Neuronal stem cell (in vitro differentiated cells): ENCODE results near the gene TNNI2.

Source experiments
- DNase-seq: peaks from one replicate; pipeline ENCODE4 v3.0.0-alpha.2; 2013; ENCODE audit warnings: low spot score
- H2AFZ ChIP-seq: one replicate; pipeline ENCODE4 v1.6.1; 2013; ENCODE audit warnings: mild to moderate bottlenecking, low read length, inconsistent platforms
- H2AK5ac ChIP-seq: 2 replicates; pipeline ENCODE4 v1.6.1; 2013; ENCODE audit warnings: low read depth, mild to moderate bottlenecking, inconsistent platforms, low read length, moderate library complexity, mixed read lengths
- H2BK120ac ChIP-seq: 2 replicates; pipeline ENCODE4 v1.6.1; 2013; ENCODE audit warnings: low read depth, mild to moderate bottlenecking, inconsistent platforms, low read length, moderate library complexity, mixed read lengths
- H2BK12ac ChIP-seq: one replicate; pipeline ENCODE4 v1.6.1; 2013; ENCODE audit warnings: low read length, inconsistent platforms
- H2BK15ac ChIP-seq: 2 replicates; pipeline ENCODE4 v1.6.1; 2013; ENCODE audit warnings: mild to moderate bottlenecking, low read length, inconsistent platforms, mixed read lengths
- H2BK5ac ChIP-seq: one replicate; pipeline ENCODE4 v1.6.1; 2013; ENCODE audit warnings: inconsistent platforms, mild to moderate bottlenecking, low read length, moderate library complexity
- H3K14ac ChIP-seq: one replicate; pipeline ENCODE4 v1.6.1; 2013; ENCODE audit warnings: low read length, inconsistent platforms
- H3K18ac ChIP-seq: 2 replicates; pipeline ENCODE4 v1.6.1; 2013; ENCODE audit warnings: low read length, inconsistent platforms
- H3K23ac ChIP-seq: 2 replicates; pipeline ENCODE4 v1.6.1; 2013; ENCODE audit warnings: low read depth, mild to moderate bottlenecking, mixed read lengths, low read length, inconsistent platforms; ENCODE audit not compliant: poor library complexity
- H3K27ac ChIP-seq: replicated peaks from 3 replicates; pipeline ENCODE4 v1.5.1; 2013; ENCODE audit warnings: low read length, inconsistent platforms
- H3K27me3 ChIP-seq, 3 experiments: 2 replicates each; pipeline ENCODE4 v1.6.1; 2013; ENCODE audit warnings: low read length in 3 of 3, mild to moderate bottlenecking in 2 of 3, inconsistent platforms in 1 of 3, low read depth in 1 of 3, mixed read lengths in 1 of 3, moderate library complexity in 1 of 3; ENCODE audit not compliant: control insufficient read depth in 3 of 3, insufficient read depth in 3 of 3
- H3K36me3 ChIP-seq, 2 donors: replicated peaks in 1 of 2; 2 replicates each; pipeline ENCODE4 v1.6.1; 2013; ENCODE audit warnings: low read length in 2 of 2; ENCODE audit not compliant: control insufficient read depth in 2 of 2, insufficient read depth in 2 of 2
- H3K4ac ChIP-seq: 2 replicates; pipeline ENCODE4 v1.6.1; 2013; ENCODE audit warnings: inconsistent platforms, mild to moderate bottlenecking, low read length, moderate library complexity
- H3K4me1 ChIP-seq, 2 donors: 1 replicate in 1 of 2; 2 replicates in 1 of 2; pipeline ENCODE4 v1.6.1; 2013; ENCODE audit warnings: low read length in 2 of 2, low read depth in 1 of 2; ENCODE audit not compliant: control insufficient read depth in 2 of 2, insufficient read depth in 1 of 2
- H3K4me2 ChIP-seq: one replicate; pipeline ENCODE4 v1.6.1; 2013; ENCODE audit warnings: mild to moderate bottlenecking, low read length, inconsistent platforms; ENCODE audit not compliant: insufficient read depth, poor library complexity, severe bottlenecking
- H3K4me3 ChIP-seq, 2 donors: 2 replicates each; pipeline ENCODE4 v1.5.1; 2013; ENCODE audit warnings: low read length in 2 of 2, mild to moderate bottlenecking in 2 of 2, inconsistent platforms in 1 of 2, moderate library complexity in 1 of 2
- H3K79me1 ChIP-seq: one replicate; pipeline ENCODE4 v1.6.1; 2013; ENCODE audit warnings: low read depth, mild to moderate bottlenecking, inconsistent platforms, low read length, moderate library complexity
- H3K9ac ChIP-seq: one replicate; pipeline ENCODE4 v1.6.1; 2013; ENCODE audit warnings: mild to moderate bottlenecking, low read depth, low read length, inconsistent platforms; ENCODE audit not compliant: poor library complexity
- H3K9me3 ChIP-seq, 2 donors: replicated peaks in 1 of 2; 2 replicates each; pipeline versions ENCODE3 to v1.6.1; 2013; ENCODE audit warnings: low read length in 2 of 2, mild to moderate bottlenecking in 2 of 2, inconsistent platforms in 1 of 2, low read depth in 1 of 2, mixed read lengths in 1 of 2, moderate library complexity in 1 of 2; ENCODE audit not compliant: control insufficient read depth in 2 of 2, insufficient read depth in 1 of 2
- H4K8ac ChIP-seq: one replicate; pipeline ENCODE4 v1.6.1; 2013; ENCODE audit warnings: low read depth, mild to moderate bottlenecking, inconsistent platforms, low read length, moderate library complexity
- H4K91ac ChIP-seq: one replicate; pipeline ENCODE4 v1.6.1; 2013; ENCODE audit warnings: low read length, low read depth, mild to moderate bottlenecking, inconsistent platforms; ENCODE audit not compliant: poor library complexity
- WGBS, 2 donors: extraction: QIAGEN DNeasy Blood & Tissue Kit; methylation state at CpG; one replicate each; pipeline ENCODE4 v1.1.7; 2013; ENCODE audit warnings: missing lambda C conversion rate in 2 of 2, mixed read lengths in 1 of 2; ENCODE audit not compliant: insufficient read length in 2 of 2, insufficient replicate concordance in 1 of 2; ENCODE audit errors: extremely low coverage in 2 of 2; 5-methylcytosine and 5-hydroxymethylcytosine counted together

TNNI2 gene

GRCh38 chr11:1828542-1828941 is 10.2 kb upstream of the TNNI2 start:
- Histone ChIP-seq H2BK12ac (no peak overlapping the region), H3K4me2 (no peak overlapping the region), H2BK15ac (peak overlapping the region; percentile 37), H4K91ac (no peak overlapping the region), H3K9ac (no peak overlapping the region), H3K4me3 (no peak overlapping the region), H3K18ac (no peak overlapping the region), H2BK5ac (no peak overlapping the region), H2BK120ac (no peak overlapping the region), H3K27ac (no peak overlapping the region), H3K79me1 (peaks cover 2% of the 10 kb centered on the region), H3K4me1 (peaks cover 0 to 11% of the 10 kb centered on the region in 2 donors), H2AFZ (no peak overlapping the region), H4K8ac (no peak overlapping the region), H2AK5ac (peak overlapping the region; percentile 99), H3K9me3 (no peaks in the 10 kb centered on the region), H3K36me3 (no peaks in the 10 kb centered on the region), H3K27me3 (peaks cover 0 to 59% (median 0%) of the 10 kb centered on the region in 3 experiments), H3K23ac (peak overlapping the region; percentile 49), H3K4ac (no peak overlapping the region), H3K14ac (peak overlapping the region; percentile 65)
- WGBS, 2 donors: no CpG with 5 or more reads among the region's 12 CpGs
- DNase-seq: no peak

DNA sequence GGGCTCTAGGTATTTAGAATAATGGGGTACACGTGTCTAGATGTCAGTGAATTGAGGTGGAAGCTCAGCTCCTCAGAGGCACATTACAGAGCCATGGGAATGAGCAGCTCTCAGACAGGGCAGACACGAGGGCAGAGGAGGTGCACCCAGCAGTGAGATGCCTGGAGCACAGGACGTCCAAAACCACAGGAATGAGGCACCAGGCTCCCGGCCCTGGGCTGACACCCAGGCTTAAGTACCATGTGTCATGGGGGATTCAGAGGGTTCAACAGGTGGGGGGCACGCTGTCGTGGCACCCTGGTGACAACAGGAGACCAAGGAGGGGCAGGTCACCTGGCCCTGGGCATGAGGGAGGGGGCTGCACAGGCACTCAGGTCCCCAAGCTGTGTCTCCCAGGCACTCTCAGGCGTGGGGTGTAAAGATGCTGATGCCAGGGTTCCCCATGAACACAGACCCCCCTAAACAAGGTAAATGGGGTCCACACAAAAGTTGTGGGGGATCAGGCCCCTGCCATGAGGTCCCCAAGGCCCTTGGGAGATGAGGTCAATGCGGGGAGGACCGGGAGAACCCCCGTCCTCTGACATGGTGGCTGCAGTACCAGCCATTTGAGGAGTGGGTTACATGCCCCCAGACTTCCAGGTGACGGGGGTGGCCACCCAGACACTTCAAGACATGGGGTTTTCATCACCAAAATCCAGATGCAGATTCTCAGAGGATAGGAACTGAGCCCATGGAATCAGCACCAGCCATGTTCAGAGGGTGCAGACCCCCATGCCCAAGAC is 9.6 kb upstream of the TNNI2 start:
- WGBS, 2 donors: no CpG with 5 or more reads among the region's 11 CpGs

DNA sequence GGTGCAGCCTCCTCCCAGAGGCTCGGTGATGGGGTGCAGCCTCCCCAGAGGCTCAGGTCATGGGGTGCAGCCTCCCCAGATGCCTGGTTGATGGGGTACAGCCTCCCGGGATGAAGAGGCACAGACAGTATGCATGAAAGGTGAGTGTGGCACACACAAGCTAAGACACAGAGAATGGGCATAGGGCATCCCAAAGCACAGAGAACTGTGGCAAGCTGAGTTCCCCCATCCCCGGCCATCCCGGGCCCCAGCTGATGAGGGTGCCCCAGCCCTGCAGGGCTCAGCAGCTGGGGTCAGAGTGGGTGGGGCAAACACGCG is 8.8 kb upstream of the TNNI2 start:
- peak overlapping the region; percentile 85 for H2BK5ac ChIP-seq
- no peak overlapping the region for H3K4ac ChIP-seq
- H3K4me2 ChIP-seq: no peak overlapping the region
- peaks cover 2% of the 10 kb centered on the region for H3K79me1 ChIP-seq
- H3K14ac ChIP-seq: peak overlapping the region; percentile 32
- H3K36me3 ChIP-seq: no peaks in the 10 kb centered on the region
- no CpG with 5 or more reads among the region's 6 CpGs for WGBS, 2 donors
- H3K27me3 ChIP-seq: peaks cover 0 to 67% (median 0%) of the 10 kb centered on the region in 3 experiments
- H2BK120ac ChIP-seq: no peak overlapping the region
- no peak for DNase-seq
- H3K18ac ChIP-seq: peak overlapping the region; percentile 61
- peak overlapping the region; percentile 43 for H4K91ac ChIP-seq
- H2BK12ac ChIP-seq: peak overlapping the region; percentile 79
- H3K4me1 ChIP-seq: peaks cover 0 to 18% of the 10 kb centered on the region in 2 donors
- H4K8ac ChIP-seq: no peak overlapping the region
- H3K4me3 ChIP-seq: no peak overlapping the region
- H2AK5ac ChIP-seq: peak overlapping the region; percentile 56
- no peak overlapping the region for H2BK15ac ChIP-seq
- no peaks in the 10 kb centered on the region for H3K9me3 ChIP-seq
- H3K23ac ChIP-seq: no peak overlapping the region
- H2AFZ ChIP-seq: no peak overlapping the region
- H3K9ac ChIP-seq: no peak overlapping the region
- H3K27ac ChIP-seq: no peak overlapping the region

More for the DNA sequence above, 9.6 kb upstream of the TNNI2 start:
- H2BK5ac ChIP-seq: no peak overlapping the region
- peak overlapping the region; percentile 56 for H2AK5ac ChIP-seq
- no peak overlapping the region for H2BK12ac ChIP-seq
- H3K27me3 ChIP-seq: peaks cover 0 to 64% (median 0%) of the 10 kb centered on the region in 3 experiments
- H4K8ac ChIP-seq: no peak overlapping the region
- H3K4me3 ChIP-seq: no peak overlapping the region
- no peaks in the 10 kb centered on the region for H3K9me3 ChIP-seq
- no peak overlapping the region for H3K9ac ChIP-seq
- no peak for DNase-seq
- no peak overlapping the region for H3K4me2 ChIP-seq
- peak overlapping the region; percentile 72 for H3K18ac ChIP-seq
- no peak overlapping the region for H2AFZ ChIP-seq
- peak overlapping the region; percentile 32 for H3K14ac ChIP-seq
- no peak overlapping the region for H3K27ac ChIP-seq
- H3K4me1 ChIP-seq: peaks cover 0 to 16% of the 10 kb centered on the region in 2 donors
- no peak overlapping the region for H2BK120ac ChIP-seq
- H3K79me1 ChIP-seq: peaks cover 2% of the 10 kb centered on the region
- H4K91ac ChIP-seq: no peak overlapping the region
- no peak overlapping the region for H3K4ac ChIP-seq
- peak overlapping the region; percentile 46 for H2BK15ac ChIP-seq
- H3K36me3 ChIP-seq: no peaks in the 10 kb centered on the region
- peak overlapping the region; percentile 47 for H3K23ac ChIP-seq

- WGBS, 2 donors: no CpG with 5 or more reads among the region's 33 CpGs
- no peaks in the 10 kb centered on the region for H3K9me3 ChIP-seq
- no peak overlapping the region for H4K8ac ChIP-seq
- H3K36me3 ChIP-seq: no peaks in the 10 kb centered on the region
- H3K4me3 ChIP-seq: no peak overlapping the region
- no peak overlapping the region for H2BK15ac ChIP-seq
- H3K4ac ChIP-seq: no peak overlapping the region
- no peak overlapping the region for H3K9ac ChIP-seq
- no peak for DNase-seq
- peak overlapping the region; percentile 24 for H2AFZ ChIP-seq
- H2AK5ac ChIP-seq: peak overlapping the region; percentile 56
- peaks cover 2% of the 10 kb centered on the region for H3K79me1 ChIP-seq
- H4K91ac ChIP-seq: no peak overlapping the region
- H3K4me2 ChIP-seq: no peak overlapping the region
- H2BK5ac ChIP-seq: peak overlapping the region; percentile 85
- H3K14ac ChIP-seq: peak overlapping the region; percentile 48
- H2BK120ac ChIP-seq: no peak overlapping the region
- H3K27me3 ChIP-seq: peaks cover 0 to 72% (median 0%) of the 10 kb centered on the region in 3 experiments
- no peak overlapping the region for H3K27ac ChIP-seq
- H3K4me1 ChIP-seq: peaks cover 0 to 18% of the 10 kb centered on the region in 2 donors
- no peak overlapping the region for H3K23ac ChIP-seq
- H2BK12ac ChIP-seq: peak overlapping the region; percentile 79
- H3K18ac ChIP-seq: peak overlapping the region; percentile 61
These were observed 8.2 kb upstream of the TNNI2 start for GRCh38 chr11:1830322-1831223.
